Fibroblast of gingiva (primary cell): ENCODE results near the gene GOLGA8K.
"Not testable (repeated sequence)": the region's sequence is repeated elsewhere in the genome, so short reads cannot be mapped to it uniquely, and the experiment has no call there.

Source experiments
- DNase-seq: peaks from one replicate; pipeline ENCODE4 v3.0.0-alpha.2; 2011; ENCODE audit warnings: low read depth

Gene GOLGA8K

DNA sequence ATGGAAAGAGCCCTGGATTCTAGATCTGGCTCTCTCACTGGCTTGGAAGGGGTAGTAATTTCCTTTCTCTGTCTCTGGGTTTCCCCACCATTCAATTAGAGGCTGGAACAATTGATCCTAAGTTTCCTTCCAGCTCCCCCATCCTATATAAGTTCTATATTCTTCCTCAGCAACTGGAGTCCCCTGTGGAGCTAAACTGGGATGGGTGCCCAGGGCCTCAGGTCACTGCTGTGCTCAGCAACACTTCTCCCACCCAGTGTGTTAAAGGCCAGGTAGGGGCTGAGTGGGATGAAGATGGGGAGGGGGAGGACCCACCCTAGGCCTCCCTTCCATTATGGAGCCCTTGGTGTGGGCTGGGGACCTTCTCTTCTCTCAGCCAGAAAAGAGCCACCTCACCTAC lies 46.2 kb downstream of the GOLGA8K start:
- DNase-seq, result not testable (repeated sequence)

DNA sequence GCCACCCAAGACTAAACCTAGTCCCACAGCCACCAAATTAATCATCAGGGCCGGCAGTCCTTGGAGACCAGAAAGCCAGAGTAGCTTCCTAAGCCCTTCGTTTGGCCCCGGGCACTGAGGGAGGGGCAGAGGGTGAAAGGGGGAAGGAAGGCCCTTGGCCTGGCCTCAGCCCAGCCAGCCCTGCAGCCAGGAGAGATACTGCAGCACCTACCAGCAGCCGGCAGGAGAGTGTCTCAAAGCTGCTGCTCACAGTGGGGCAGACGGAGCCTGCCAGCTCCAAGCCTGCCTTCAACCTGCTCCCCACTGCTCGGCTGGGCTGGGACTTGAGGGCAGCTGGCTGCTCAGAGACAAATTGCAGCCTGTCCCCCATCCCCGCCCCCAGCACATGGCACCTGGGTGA lies 50.3 kb downstream of the GOLGA8K start:
- DNase-seq, result not testable (repeated sequence)

DNA sequence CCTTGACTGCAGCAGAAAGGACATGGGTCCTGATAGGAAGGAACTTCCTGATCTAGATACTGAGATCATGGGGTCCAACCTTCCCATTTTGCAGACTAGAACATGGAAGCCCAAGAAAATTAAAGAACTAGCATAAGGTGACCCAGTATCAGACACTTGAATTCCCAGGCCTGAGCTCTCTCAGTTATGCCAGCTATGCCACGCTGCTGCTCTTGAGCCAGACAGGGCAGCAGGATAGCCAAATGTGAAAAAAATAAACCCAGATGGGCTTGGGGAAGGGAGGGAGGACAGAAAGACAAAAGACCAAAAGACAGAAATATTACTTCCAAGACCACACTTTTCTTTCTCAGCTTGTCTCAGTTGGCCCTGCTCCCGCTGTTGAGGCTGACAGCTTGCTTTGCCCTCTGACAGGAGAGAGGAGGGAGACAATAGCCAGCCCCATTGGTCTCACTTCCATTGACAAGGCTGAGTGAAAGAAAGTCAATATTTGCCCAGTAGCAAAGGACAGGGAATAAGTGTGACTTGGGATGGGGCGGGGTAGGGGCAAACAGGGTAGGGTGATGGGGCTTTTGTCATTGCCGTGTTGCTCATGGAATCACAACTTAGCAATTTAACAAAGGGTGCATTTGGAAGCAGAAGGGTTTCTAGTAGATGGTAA lies 52.4 kb downstream of the GOLGA8K start:
- DNase-seq, result not testable (repeated sequence)

- not testable (repeated sequence) for DNase-seq
These were observed 56.1 kb downstream of the GOLGA8K start for GRCh38 chr15:32347037-32347436.

- not testable (repeated sequence) for DNase-seq
These were observed 57.0 kb downstream of the GOLGA8K start for GRCh38 chr15:32345978-32346547.

DNA sequence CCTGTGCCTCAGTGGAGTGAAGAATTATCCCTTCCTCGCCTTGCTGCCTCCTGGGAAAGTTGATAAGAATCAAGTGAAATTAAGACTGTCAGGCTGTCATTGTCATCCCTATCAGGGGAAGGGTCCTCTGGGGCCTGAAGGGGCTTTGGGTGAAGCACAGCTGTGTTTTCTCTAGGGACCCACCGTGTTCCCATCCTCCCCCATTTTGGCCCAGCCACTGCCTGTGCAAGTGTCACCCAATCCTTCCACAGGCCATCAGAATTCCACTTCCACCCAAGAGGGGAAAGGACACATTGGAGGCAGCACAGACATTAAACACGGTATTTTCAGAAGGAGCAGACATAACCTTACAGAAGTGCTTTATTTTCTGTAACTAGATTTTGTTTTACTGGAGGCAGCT lies 59.2 kb downstream of the GOLGA8K start:
- not testable (repeated sequence) for DNase-seq
